ENCODE measurements around the gene USF2. TPM values are rescaled to one million over a fixed set of nuclear protein-coding genes. Genes with fewer than 3 reads are reported as not detected.

Gene USF2
- total and polyA plus RNA-seq, 7 donors = 72.8 to 120 (median 98.3) TPM

- H3K36me3 ChIP-seq = no peaks in the 10 kb centered on the region
- H3K4me3 ChIP-seq = no peak within 1 kb of the TSS
- H3K27ac ChIP-seq = no peak within 1 kb of the TSS
- intact Hi-C loops (cut with DNase I) = no loop called here
- no peak for DNase-seq
- H3K9me3 ChIP-seq = no peaks in the 10 kb centered on the region
- TF ChIP-seq POLR2AphosphoS5 (IDR thresholded peaks at IDR 0.05) (no peak), CTCF (IDR thresholded peaks at IDR 0.05) (no peak), POLR2A (IDR thresholded peaks at IDR 0.05) (no peak), EP300 (IDR thresholded peaks at IDR 0.05) (no peak)
- H3K4me1 ChIP-seq = no peaks in the 10 kb centered on the region
- peaks cover 0 to 50% (median 12%) of the 10 kb centered on the region in 3 donors for H3K27me3 ChIP-seq
- WGBS, 2 donors = 67 to 81% methylated on average over 12 of the region's 12 CpGs
Measured at GRCh38 chr19:35291916-35292315, 23.2 kb downstream of the USF2 start, which contains the start of gene MAG. Gene MAG (plus strand): TSS chr19:35292161. CDS start chr19:35295409, 3,248 bp downstream.

DNA sequence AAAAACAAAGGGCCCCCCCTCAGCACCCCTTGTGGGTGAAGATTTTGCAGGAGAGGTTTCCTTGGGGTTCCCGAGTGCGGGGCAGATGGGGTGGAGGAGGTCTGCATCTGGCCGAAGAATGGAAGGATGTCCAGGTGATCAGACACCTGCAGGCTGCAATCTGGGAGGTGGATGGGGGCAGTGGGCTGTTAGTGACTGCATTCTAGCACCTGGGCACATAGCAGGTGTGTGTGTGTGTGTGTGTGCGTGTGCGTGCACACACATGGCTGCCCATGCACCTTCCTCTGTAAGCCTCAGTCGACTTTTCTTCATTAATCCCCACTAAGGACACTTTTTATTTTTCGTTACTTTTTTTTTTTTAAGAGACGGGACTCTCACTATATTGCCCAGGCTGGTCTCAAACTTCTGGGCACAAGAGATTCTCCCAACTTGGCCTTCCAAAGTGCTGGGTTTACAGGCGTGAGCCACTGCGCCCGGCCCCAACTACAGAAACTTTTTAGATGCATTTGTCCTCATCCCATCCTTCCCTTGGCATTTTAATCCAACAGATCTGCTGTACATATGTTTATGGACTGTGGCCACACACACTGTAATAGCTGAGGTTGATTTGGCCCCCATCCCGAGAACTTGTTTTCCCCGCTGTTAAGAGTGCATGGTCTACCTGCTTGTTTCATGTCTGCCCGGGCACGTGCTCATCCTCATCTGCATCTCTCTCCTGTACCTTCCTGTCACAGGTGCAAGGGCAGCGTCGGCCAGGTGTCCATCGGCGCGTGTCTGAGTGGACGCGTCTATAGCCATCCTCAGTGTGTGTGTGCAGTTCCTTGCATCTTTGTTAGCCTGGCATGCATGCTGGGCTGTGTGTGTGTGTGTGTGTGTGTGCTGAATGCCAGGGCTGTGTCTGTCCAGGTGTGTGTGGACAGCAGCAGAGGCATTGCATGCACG, 23.9 kb downstream of the USF2 start:
- H3K4me3 ChIP-seq = no peak overlapping the region
- intact Hi-C loops (cut with DNase I) = no loop called here
- no peaks in the 10 kb centered on the region for H3K4me1 ChIP-seq
- 78 to 81% methylated on average over 23 of the region's 23 CpGs for WGBS, 2 donors
- no peaks in the 10 kb centered on the region for H3K36me3 ChIP-seq
- H3K27ac ChIP-seq = no peak overlapping the region
- no peak for DNase-seq
- TF ChIP-seq EP300 (IDR thresholded peaks at IDR 0.05) = no peak
- H3K9me3 ChIP-seq = no peaks in the 10 kb centered on the region
- peaks cover 0 to 58% (median 12%) of the 10 kb centered on the region in 3 donors for H3K27me3 ChIP-seq

- H3K4me3 ChIP-seq = no peak overlapping the region
- no peaks in the 10 kb centered on the region for H3K4me1 ChIP-seq
- no peak for DNase-seq
- 64 to 65% methylated on average over 7 of the region's 7 CpGs for WGBS, 2 donors
- intact Hi-C loops (cut with DNase I) = no loop called here
- H3K9me3 ChIP-seq = no peaks in the 10 kb centered on the region
- H3K27me3 ChIP-seq = peaks cover 0 to 64% (median 12%) of the 10 kb centered on the region in 3 donors
- H3K27ac ChIP-seq = no peak overlapping the region
- no peaks in the 10 kb centered on the region for H3K36me3 ChIP-seq
- TF ChIP-seq CTCF (IDR thresholded peaks at IDR 0.05) (no peak), POLR2A (IDR thresholded peaks at IDR 0.05) (no peak), POLR2AphosphoS5 (IDR thresholded peaks at IDR 0.05) (no peak), EP300 (IDR thresholded peaks at IDR 0.05) (no peak)
Measured at GRCh38 chr19:35293363-35293739, 24.6 kb downstream of the USF2 start.

DNA sequence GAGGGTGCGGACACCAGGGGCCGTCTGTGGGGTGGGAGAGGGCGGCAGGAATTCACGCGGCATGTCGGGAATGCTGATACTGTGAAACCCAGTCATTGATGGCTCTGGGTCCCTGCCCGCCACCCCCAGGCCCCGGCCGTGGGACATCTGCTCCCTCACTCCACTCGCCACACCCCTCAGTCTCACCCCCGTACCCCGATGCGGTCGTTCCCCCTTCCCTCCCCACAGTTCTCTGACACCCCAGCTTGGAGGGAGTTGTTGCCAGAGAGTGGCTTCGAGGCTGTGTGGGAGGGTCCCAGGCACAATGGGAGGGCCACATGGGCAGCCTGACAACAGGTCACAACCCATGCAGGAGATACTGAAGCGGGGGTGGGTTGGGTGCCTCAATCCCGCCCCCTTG, 25.0 kb downstream of the USF2 start:
- intact Hi-C loops (cut with DNase I) = no loop called here
- peaks cover 0 to 64% (median 12%) of the 10 kb centered on the region in 3 donors for H3K27me3 ChIP-seq
- TF ChIP-seq EP300 (IDR thresholded peaks at IDR 0.05) = no peak
- no peak for TF ChIP-seq POLR2A (IDR thresholded peaks at IDR 0.05)
- no peak for TF ChIP-seq POLR2AphosphoS5 (IDR thresholded peaks at IDR 0.05)
- TF ChIP-seq CTCF (IDR thresholded peaks at IDR 0.05) = no peak

DNA sequence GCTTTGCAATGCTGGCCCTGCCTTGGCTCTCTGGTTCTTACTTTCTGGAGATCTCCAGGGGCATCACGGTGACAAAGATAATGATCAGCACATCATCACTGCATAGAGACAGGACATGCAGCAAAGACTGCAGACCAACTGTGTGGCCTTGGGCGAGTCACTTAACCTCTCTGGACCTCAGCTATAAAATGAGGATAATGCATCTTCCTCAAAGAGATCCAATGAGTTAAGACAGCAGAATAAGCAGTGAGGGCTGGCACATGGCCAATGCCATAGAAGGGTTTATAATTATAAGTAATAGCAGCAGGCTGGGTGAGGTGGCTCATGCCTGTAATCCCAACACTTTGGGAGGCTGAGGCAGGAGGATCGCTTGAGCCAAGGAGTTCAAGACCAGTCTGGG, 25.6 kb downstream of the USF2 start:
- Histone ChIP-seq H3K4me1 (no peaks in the 10 kb centered on the region), H3K36me3 (no peaks in the 10 kb centered on the region), H3K27me3 (peaks cover 0 to 68% (median 17%) of the 10 kb centered on the region in 3 donors), H3K4me3 (no peak overlapping the region), H3K9me3 (no peaks in the 10 kb centered on the region), H3K27ac (no peak overlapping the region)
- 46 to 69% methylated on average over 3 of the region's 3 CpGs for WGBS, 2 donors
- TF ChIP-seq POLR2A (IDR thresholded peaks at IDR 0.05) = no peak
- TF ChIP-seq POLR2AphosphoS5 (IDR thresholded peaks at IDR 0.05) = no peak
- TF ChIP-seq CTCF (IDR thresholded peaks at IDR 0.05) = no peak
- TF ChIP-seq EP300 (IDR thresholded peaks at IDR 0.05) = no peak
- no peak for DNase-seq
- intact Hi-C loops (cut with DNase I) = no loop called here

More for the DNA sequence above, 25.0 kb downstream of the USF2 start:
- WGBS, 2 donors = 66% methylated on average over 17 of the region's 17 CpGs
- Histone ChIP-seq H3K27ac (no peak overlapping the region), H3K4me3 (no peak overlapping the region), H3K9me3 (no peaks in the 10 kb centered on the region), H3K4me1 (no peaks in the 10 kb centered on the region), H3K36me3 (no peaks in the 10 kb centered on the region)
- DNase-seq = no peak
